ENCODE results near the gene USP46.

Gene USP46

GRCh38 chr4:52551487-52551886 is 107.6 kb downstream of the USP46 start:
- Histone ChIP-seq H3K4me3 (replicated peaks; ENCODE audit: insufficient read depth, low read length) (no peak overlapping the region), H3K27ac (replicated peaks) (no peak overlapping the region), H3K27me3 (ENCODE audit: insufficient read depth, poor library complexity, severe bottlenecking) (no peaks in the 10 kb centered on the region)
- no peak for DNase-seq (ENCODE audit: low read depth in 1 of 2, low spot score in 1 of 2)
- TF ChIP-seq CTCF (IDR thresholded peaks at IDR 0.05; ENCODE audit: insufficient read depth, low read length) (no peak), REST (IDR thresholded peaks at IDR 0.05; ENCODE audit: insufficient replicate concordance, low read depth) (no peak), POLR2AphosphoS5 (IDR thresholded peaks at IDR 0.05; ENCODE audit: low read depth) (no peak), GABPA (IDR thresholded peaks at IDR 0.05; ENCODE audit: low read depth) (no peak), SPI1 (IDR thresholded peaks at IDR 0.05; ENCODE audit: borderline replicate concordance, low read depth) (no peak)

GRCh38 chr4:52550186-52550585 is 108.9 kb downstream of the USP46 start:
- Histone ChIP-seq H3K27ac (replicated peaks) (no peak overlapping the region), H3K4me3 (replicated peaks; ENCODE audit: insufficient read depth, low read length) (no peak overlapping the region), H3K27me3 (ENCODE audit: insufficient read depth, poor library complexity, severe bottlenecking) (no peaks in the 10 kb centered on the region)
- TF ChIP-seq SPI1 (IDR thresholded peaks at IDR 0.05; ENCODE audit: borderline replicate concordance, low read depth) (no peak), GABPA (IDR thresholded peaks at IDR 0.05; ENCODE audit: low read depth) (no peak), POLR2AphosphoS5 (IDR thresholded peaks at IDR 0.05; ENCODE audit: low read depth) (no peak), CTCF (IDR thresholded peaks at IDR 0.05; ENCODE audit: insufficient read depth, low read length) (no peak), REST (IDR thresholded peaks at IDR 0.05; ENCODE audit: insufficient replicate concordance, low read depth) (no peak)
- DNase-seq (ENCODE audit: low read depth in 1 of 2, low spot score in 1 of 2) = no peak

- DNase-seq (ENCODE audit: low read depth in 1 of 2, low spot score in 1 of 2) = no peak
- no peak for TF ChIP-seq POLR2AphosphoS5 (IDR thresholded peaks at IDR 0.05; ENCODE audit: low read depth)
- TF ChIP-seq CTCF (IDR thresholded peaks at IDR 0.05; ENCODE audit: insufficient read depth, low read length) = no peak
- Histone ChIP-seq H3K4me3 (replicated peaks; ENCODE audit: insufficient read depth, low read length) (no peak overlapping the region), H3K27me3 (ENCODE audit: insufficient read depth, poor library complexity, severe bottlenecking) (no peaks in the 10 kb centered on the region), H3K27ac (replicated peaks) (no peak overlapping the region)
These were observed 110.1 kb downstream of the USP46 start for GRCh38 chr4:52548818-52549570.

- Histone ChIP-seq H3K4me3 (replicated peaks; ENCODE audit: insufficient read depth, low read length) (no peak overlapping the region), H3K27ac (replicated peaks) (no peak overlapping the region), H3K27me3 (ENCODE audit: insufficient read depth, poor library complexity, severe bottlenecking) (no peaks in the 10 kb centered on the region)
- DNase-seq (ENCODE audit: low read depth in 1 of 2, low spot score in 1 of 2) = no peak
- no peak for TF ChIP-seq REST (IDR thresholded peaks at IDR 0.05; ENCODE audit: insufficient replicate concordance, low read depth)
- no peak for TF ChIP-seq SPI1 (IDR thresholded peaks at IDR 0.05; ENCODE audit: borderline replicate concordance, low read depth)
- TF ChIP-seq CTCF (IDR thresholded peaks at IDR 0.05; ENCODE audit: insufficient read depth, low read length) = no peak
- no peak for TF ChIP-seq GABPA (IDR thresholded peaks at IDR 0.05; ENCODE audit: low read depth)
- no peak for TF ChIP-seq POLR2AphosphoS5 (IDR thresholded peaks at IDR 0.05; ENCODE audit: low read depth)
These were observed 112.7 kb downstream of the USP46 start for GRCh38 chr4:52546449-52546848.

Data from HL-60 (cell line).